HL-60/S4 treated with phorbol 12-myristate 13-acetate at 8.2 ng/mL for 4 days and 3 days (cell line): ENCODE data around the gene LRP1.

ENCODE experiments used
- in situ Hi-C: fragments of 300-500 bp; cut with MboI; formaldehyde crosslinking; loops from 2 replicates; pipeline ENCODE4 v1.15.0; 2022; ENCODE audit warnings: low sequenced_read_pairs

Gene LRP1

GRCh38 chr12:57170927-57171326, 42.6 kb downstream of the LRP1 start:
- in situ Hi-C loops, result loop anchor here (10.0 kb wide), 1 partner anchor 106 kb away; no protein-coding TSS in a partner anchor

- in situ Hi-C loops, result loop anchor here (10.0 kb wide), 1 partner anchor 107 kb away; no protein-coding TSS in a partner anchor
Measured at GRCh38 chr12:57171668-57172067, 43.4 kb downstream of the LRP1 start.

GRCh38 chr12:57173089-57173488, 44.8 kb downstream of the LRP1 start:
- in situ Hi-C loops, result loop anchor here (10.0 kb wide), 1 partner anchor 108 kb away; no protein-coding TSS in a partner anchor

GRCh38 chr12:57173683-57174082, 45.4 kb downstream of the LRP1 start:
- in situ Hi-C loops, result loop anchor here (10.0 kb wide), 1 partner anchor 109 kb away; no protein-coding TSS in a partner anchor

- in situ Hi-C loops, result loop anchor here (5.0 to 25.0 kb wide), 3 partner anchors 53 to 413 kb away; partner anchors contain the start of genes HSD17B6 and PRIM1
Measured at GRCh38 chr12:57175428-57176138, 47.3 kb downstream of the LRP1 start.

GRCh38 chr12:57176139-57176477, 47.8 kb downstream of the LRP1 start:
- in situ Hi-C loops, result loop anchor here (5.0 to 25.0 kb wide), 3 partner anchors 54 to 414 kb away; partner anchors contain the start of genes HSD17B6 and PRIM1

- in situ Hi-C loops, result loop anchor here (5.0 to 25.0 kb wide), 3 partner anchors 55 to 415 kb away; partner anchors contain the start of genes HSD17B6 and PRIM1
Measured at GRCh38 chr12:57176846-57177245, 48.6 kb downstream of the LRP1 start.

- in situ Hi-C loops, result loop anchor here (5.0 to 25.0 kb wide), 3 partner anchors 55 to 415 kb away; partner anchors contain the start of genes HSD17B6 and PRIM1
Measured at GRCh38 chr12:57177354-57177753, 49.1 kb downstream of the LRP1 start.

- in situ Hi-C loops, result loop anchor here (5.0 to 25.0 kb wide), 3 partner anchors 56 to 416 kb away; partner anchors contain the start of genes HSD17B6 and PRIM1
Measured at GRCh38 chr12:57178213-57178612, 49.9 kb downstream of the LRP1 start.

- in situ Hi-C loops, result loop anchor here (5.0 to 25.0 kb wide), 3 partner anchors 57 to 417 kb away; partner anchors contain the start of genes HSD17B6 and PRIM1
Measured at GRCh38 chr12:57179331-57180086, 51.2 kb downstream of the LRP1 start.

- in situ Hi-C loops, result loop anchor here (25.0 kb wide), 1 partner anchor 418 kb away; the partner anchor contains the start of genes HSD17B6 and PRIM1
Measured at GRCh38 chr12:57180321-57180989, 52.2 kb downstream of the LRP1 start.

- in situ Hi-C loops, result loop anchor here (25.0 kb wide), 1 partner anchor 419 kb away; the partner anchor contains the start of genes HSD17B6 and PRIM1
Measured at GRCh38 chr12:57181072-57181471, 52.8 kb downstream of the LRP1 start.

GRCh38 chr12:57181561-57182155, 53.4 kb downstream of the LRP1 start:
- in situ Hi-C loops, result loop anchor here (25.0 kb wide), 1 partner anchor 419 kb away; the partner anchor contains the start of genes HSD17B6 and PRIM1

GRCh38 chr12:57182918-57183575, 54.8 kb downstream of the LRP1 start:
- in situ Hi-C loops, result loop anchor here (25.0 kb wide), 1 partner anchor 421 kb away; the partner anchor contains the start of genes HSD17B6 and PRIM1

- in situ Hi-C loops, result loop anchor here (25.0 kb wide), 1 partner anchor 422 kb away; the partner anchor contains the start of genes HSD17B6 and PRIM1
Measured at GRCh38 chr12:57183939-57184725, 55.8 kb downstream of the LRP1 start.

- in situ Hi-C loops, result loop anchor here (25.0 kb wide), 1 partner anchor 423 kb away; the partner anchor contains the start of genes HSD17B6 and PRIM1
Measured at GRCh38 chr12:57185403-57185802, 57.1 kb downstream of the LRP1 start.

- in situ Hi-C loops, result loop anchor here (25.0 kb wide), 1 partner anchor 424 kb away; the partner anchor contains the start of genes HSD17B6 and PRIM1
Measured at GRCh38 chr12:57185906-57186508, 57.7 kb downstream of the LRP1 start.
